ENCODE data around the gene MX1. TPM values are rescaled to one million over a fixed set of nuclear protein-coding genes. Genes with fewer than 3 reads are reported as not detected.

MX1 gene
- total and polyA plus RNA-seq, 2 experiments from 2014 or later: 2.1 to 6.5 TPM

DNA sequence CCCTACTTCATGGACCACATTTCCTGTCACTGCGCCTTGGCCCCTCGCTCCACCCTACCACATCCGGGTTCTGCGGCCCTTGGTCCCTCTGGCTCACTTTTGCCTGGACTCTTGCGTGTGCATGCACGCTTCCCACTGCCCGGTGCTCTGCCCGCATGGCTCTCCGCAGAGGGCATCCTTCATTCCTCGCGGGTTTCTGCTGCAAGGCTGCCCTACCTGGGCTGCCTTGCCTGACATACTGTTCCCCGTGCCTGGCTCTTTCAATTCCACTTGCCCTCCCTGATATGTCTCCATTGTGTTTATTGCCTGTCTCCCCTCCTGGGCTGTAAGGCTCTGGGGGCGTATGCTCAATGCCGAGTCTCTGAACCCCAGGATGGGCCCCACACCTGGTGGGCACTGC lies 37.8 kb upstream of the MX1 start:
- Mint-ChIP-seq H3K27me3 (ENCODE audit: insufficient read depth, low read depth, poor library complexity) (peaks cover 2% of the 10 kb centered on the region), H3K36me3 (ENCODE audit: low read depth) (peaks cover 5% of the 10 kb centered on the region; the same call in 2 of the 3 replicates), H3K9me3 (no peaks in the 10 kb centered on the region; the same call in none of the 3 replicates), H3K27ac (no peak overlapping the region), H3K4me1 (no peaks in the 10 kb centered on the region), H3K4me3 (no peak overlapping the region)
- H3K9me2 ChIP-seq (ENCODE audit: insufficient read depth): no peaks in the 10 kb centered on the region
- DNase-seq (ENCODE audit: low spot score) (no peak), ATAC-seq (no peak)
- H3K27ac ChIP-seq (ENCODE audit: low read depth): no peak overlapping the region
- H2AFZ ChIP-seq: no peak overlapping the region
- no peaks in the 10 kb centered on the region for H3K79me2 ChIP-seq (replicated peaks; ENCODE audit: insufficient read depth)
- no peaks in the 10 kb centered on the region for H3K4me1 ChIP-seq (ENCODE audit: insufficient read depth)
- H3K4me3 ChIP-seq: no peak overlapping the region
- no peaks in the 10 kb centered on the region for H3K36me3 ChIP-seq (ENCODE audit: insufficient read depth)
- TF ChIP-seq, protein P1, sequence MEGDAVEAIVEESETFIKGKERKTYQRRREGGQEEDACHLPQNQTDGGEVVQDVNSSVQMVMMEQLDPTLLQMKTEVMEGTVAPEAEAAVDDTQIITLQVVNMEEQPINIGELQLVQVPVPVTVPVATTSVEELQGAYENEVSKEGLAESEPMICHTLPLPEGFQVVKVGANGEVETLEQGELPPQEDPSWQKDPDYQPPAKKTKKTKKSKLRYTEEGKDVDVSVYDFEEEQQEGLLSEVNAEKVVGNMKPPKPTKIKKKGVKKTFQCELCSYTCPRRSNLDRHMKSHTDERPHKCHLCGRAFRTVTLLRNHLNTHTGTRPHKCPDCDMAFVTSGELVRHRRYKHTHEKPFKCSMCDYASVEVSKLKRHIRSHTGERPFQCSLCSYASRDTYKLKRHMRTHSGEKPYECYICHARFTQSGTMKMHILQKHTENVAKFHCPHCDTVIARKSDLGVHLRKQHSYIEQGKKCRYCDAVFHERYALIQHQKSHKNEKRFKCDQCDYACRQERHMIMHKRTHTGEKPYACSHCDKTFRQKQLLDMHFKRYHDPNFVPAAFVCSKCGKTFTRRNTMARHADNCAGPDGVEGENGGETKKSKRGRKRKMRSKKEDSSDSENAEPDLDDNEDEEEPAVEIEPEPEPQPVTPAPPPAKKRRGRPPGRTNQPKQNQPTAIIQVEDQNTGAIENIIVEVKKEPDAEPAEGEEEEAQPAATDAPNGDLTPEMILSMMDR (conservative IDR thresholded peaks at IDR 0.05; ENCODE audit: low read depth in 2 of 2): no peak
- TF ChIP-seq, protein P2, sequence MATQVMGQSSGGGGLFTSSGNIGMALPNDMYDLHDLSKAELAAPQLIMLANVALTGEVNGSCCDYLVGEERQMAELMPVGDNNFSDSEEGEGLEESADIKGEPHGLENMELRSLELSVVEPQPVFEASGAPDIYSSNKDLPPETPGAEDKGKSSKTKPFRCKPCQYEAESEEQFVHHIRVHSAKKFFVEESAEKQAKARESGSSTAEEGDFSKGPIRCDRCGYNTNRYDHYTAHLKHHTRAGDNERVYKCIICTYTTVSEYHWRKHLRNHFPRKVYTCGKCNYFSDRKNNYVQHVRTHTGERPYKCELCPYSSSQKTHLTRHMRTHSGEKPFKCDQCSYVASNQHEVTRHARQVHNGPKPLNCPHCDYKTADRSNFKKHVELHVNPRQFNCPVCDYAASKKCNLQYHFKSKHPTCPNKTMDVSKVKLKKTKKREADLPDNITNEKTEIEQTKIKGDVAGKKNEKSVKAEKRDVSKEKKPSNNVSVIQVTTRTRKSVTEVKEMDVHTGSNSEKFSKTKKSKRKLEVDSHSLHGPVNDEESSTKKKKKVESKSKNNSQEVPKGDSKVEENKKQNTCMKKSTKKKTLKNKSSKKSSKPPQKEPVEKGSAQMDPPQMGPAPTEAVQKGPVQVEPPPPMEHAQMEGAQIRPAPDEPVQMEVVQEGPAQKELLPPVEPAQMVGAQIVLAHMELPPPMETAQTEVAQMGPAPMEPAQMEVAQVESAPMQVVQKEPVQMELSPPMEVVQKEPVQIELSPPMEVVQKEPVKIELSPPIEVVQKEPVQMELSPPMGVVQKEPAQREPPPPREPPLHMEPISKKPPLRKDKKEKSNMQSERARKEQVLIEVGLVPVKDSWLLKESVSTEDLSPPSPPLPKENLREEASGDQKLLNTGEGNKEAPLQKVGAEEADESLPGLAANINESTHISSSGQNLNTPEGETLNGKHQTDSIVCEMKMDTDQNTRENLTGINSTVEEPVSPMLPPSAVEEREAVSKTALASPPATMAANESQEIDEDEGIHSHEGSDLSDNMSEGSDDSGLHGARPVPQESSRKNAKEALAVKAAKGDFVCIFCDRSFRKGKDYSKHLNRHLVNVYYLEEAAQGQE (IDR thresholded peaks at IDR 0.05; ENCODE audit: unreplicated experiment): no peak
- TF ChIP-seq STAT1 (IDR thresholded peaks at IDR 0.05; ENCODE audit: unreplicated experiment) (no peak), NANOG (IDR thresholded peaks at IDR 0.05; ENCODE audit: borderline replicate concordance) (no peak), ZNF331 (CRISPR knock-in tag; IDR thresholded peaks at IDR 0.05; ENCODE audit: low read depth) (no peak), EZH2phosphoT487 (IDR thresholded peaks at IDR 0.05; ENCODE audit: unreplicated experiment) (no peak), JUNB (IDR thresholded peaks at IDR 0.05; ENCODE audit: unreplicated experiment) (no peak), CREB1 (CRISPR knock-in tag; IDR thresholded peaks at IDR 0.05; ENCODE audit: low read depth) (no peak), EZH2 (IDR thresholded peaks at IDR 0.05; ENCODE audit: low read depth, unreplicated experiment) (no peak), POLR2AphosphoS5 (IDR thresholded peaks at IDR 0.05; ENCODE audit: low read depth) (no peak), ZNF114 (CRISPR knock-in tag; IDR thresholded peaks at IDR 0.05) (no peak)
- TF ChIP-seq, protein P3, sequence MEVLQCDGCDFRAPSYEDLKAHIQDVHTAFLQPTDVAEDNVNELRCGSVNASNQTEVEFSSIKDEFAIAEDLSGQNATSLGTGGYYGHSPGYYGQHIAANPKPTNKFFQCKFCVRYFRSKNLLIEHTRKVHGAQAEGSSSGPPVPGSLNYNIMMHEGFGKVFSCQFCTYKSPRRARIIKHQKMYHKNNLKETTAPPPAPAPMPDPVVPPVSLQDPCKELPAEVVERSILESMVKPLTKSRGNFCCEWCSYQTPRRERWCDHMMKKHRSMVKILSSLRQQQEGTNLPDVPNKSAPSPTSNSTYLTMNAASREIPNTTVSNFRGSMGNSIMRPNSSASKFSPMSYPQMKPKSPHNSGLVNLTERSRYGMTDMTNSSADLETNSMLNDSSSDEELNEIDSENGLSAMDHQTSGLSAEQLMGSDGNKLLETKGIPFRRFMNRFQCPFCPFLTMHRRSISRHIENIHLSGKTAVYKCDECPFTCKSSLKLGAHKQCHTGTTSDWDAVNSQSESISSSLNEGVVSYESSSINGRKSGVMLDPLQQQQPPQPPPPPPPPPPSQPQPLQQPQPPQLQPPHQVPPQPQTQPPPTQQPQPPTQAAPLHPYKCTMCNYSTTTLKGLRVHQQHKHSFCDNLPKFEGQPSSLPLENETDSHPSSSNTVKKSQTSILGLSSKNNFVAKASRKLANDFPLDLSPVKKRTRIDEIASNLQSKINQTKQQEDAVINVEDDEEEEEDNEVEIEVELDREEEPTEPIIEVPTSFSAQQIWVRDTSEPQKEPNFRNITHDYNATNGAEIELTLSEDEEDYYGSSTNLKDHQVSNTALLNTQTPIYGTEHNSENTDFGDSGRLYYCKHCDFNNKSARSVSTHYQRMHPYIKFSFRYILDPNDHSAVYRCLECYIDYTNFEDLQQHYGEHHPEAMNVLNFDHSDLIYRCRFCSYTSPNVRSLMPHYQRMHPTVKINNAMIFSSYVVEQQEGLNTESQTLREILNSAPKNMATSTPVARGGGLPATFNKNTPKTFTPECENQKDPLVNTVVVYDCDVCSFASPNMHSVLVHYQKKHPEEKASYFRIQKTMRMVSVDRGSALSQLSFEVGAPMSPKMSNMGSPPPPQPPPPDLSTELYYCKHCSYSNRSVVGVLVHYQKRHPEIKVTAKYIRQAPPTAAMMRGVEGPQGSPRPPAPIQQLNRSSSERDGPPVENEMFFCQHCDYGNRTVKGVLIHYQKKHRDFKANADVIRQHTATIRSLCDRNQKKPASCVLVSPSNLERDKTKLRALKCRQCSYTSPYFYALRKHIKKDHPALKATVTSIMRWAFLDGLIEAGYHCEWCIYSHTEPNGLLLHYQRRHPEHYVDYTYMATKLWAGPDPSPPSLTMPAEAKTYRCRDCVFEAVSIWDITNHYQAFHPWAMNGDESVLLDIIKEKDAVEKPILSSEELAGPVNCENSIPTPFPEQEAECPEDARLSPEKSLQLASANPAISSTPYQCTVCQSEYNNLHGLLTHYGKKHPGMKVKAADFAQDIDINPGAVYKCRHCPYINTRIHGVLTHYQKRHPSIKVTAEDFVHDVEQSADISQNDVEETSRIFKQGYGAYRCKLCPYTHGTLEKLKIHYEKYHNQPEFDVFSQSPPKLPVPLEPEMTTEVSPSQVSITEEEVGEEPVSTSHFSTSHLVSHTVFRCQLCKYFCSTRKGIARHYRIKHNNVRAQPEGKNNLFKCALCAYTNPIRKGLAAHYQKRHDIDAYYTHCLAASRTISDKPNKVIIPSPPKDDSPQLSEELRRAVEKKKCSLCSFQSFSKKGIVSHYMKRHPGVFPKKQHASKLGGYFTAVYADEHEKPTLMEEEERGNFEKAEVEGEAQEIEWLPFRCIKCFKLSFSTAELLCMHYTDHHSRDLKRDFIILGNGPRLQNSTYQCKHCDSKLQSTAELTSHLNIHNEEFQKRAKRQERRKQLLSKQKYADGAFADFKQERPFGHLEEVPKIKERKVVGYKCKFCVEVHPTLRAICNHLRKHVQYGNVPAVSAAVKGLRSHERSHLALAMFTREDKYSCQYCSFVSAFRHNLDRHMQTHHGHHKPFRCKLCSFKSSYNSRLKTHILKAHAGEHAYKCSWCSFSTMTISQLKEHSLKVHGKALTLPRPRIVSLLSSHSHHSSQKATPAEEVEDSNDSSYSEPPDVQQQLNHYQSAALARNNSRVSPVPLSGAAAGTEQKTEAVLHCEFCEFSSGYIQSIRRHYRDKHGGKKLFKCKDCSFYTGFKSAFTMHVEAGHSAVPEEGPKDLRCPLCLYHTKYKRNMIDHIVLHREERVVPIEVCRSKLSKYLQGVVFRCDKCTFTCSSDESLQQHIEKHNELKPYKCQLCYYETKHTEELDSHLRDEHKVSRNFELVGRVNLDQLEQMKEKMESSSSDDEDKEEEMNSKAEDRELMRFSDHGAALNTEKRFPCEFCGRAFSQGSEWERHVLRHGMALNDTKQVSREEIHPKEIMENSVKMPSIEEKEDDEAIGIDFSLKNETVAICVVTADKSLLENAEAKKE (CRISPR knock-in tag; IDR thresholded peaks at IDR 0.05): no peak
- TF ChIP-seq, protein P4, sequence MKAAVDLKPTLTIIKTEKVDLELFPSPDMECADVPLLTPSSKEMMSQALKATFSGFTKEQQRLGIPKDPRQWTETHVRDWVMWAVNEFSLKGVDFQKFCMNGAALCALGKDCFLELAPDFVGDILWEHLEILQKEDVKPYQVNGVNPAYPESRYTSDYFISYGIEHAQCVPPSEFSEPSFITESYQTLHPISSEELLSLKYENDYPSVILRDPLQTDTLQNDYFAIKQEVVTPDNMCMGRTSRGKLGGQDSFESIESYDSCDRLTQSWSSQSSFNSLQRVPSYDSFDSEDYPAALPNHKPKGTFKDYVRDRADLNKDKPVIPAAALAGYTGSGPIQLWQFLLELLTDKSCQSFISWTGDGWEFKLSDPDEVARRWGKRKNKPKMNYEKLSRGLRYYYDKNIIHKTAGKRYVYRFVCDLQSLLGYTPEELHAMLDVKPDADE (IDR thresholded peaks at IDR 0.05): no peak
- H3K27me3 ChIP-seq (ENCODE audit: insufficient read depth): no peaks in the 10 kb centered on the region
- no peaks in the 10 kb centered on the region for H4K20me1 ChIP-seq (replicated peaks; ENCODE audit: insufficient read depth)
- H3F3A ChIP-seq (replicated peaks; ENCODE audit: low read depth): no peaks in the 10 kb centered on the region
- no peak overlapping the region for H3K4me2 ChIP-seq
